SK-N-SH treated with all-trans-retinoic acid at 6 μM for 48 hours (cell line): ENCODE results near the gene UBE2Z.

ENCODE experiments used
- ATAC-seq: fragments of 200-7000 bp; cut with Tn5 transposase; 3 replicates; pipeline ENCODE4 v1.9.1; 2020; ENCODE audit warnings: mild to moderate bottlenecking, moderate library complexity
- BACH2 ChIP-seq: fragments of 250-450 bp; sonication (Bioruptor Pico); IDR thresholded peaks from 2 replicates; pipeline ENCODE4 v1.9.0; 2021; ENCODE audit warnings: mild to moderate bottlenecking, borderline replicate concordance
- CREB5 ChIP-seq: fragments of 250-450 bp; sonication (Bioruptor Pico); IDR thresholded peaks from 2 replicates; pipeline ENCODE4 v1.5.1; 2020; ENCODE audit warnings: low read depth, mild to moderate bottlenecking, moderate library complexity
- CSDC2 ChIP-seq: fragments of 250-450 bp; sonication (Bioruptor Pico); IDR thresholded peaks from 2 replicates; pipeline ENCODE4 v1.5.0; 2020; ENCODE audit warnings: mild to moderate bottlenecking, moderate library complexity
- CSRNP3 ChIP-seq: fragments of 250-450 bp; sonication (Bioruptor Pico); IDR thresholded peaks from 2 replicates; pipeline ENCODE4 v1.5.1; 2021; ENCODE audit warnings: mild to moderate bottlenecking, moderate library complexity
- ESRRG ChIP-seq: fragments of 250-450 bp; sonication (Bioruptor Pico); IDR thresholded peaks from 2 replicates; pipeline ENCODE4 v1.6.1; 2021; ENCODE audit warnings: mild to moderate bottlenecking
- GLIS3 ChIP-seq: fragments of 250-450 bp; sonication (Bioruptor Pico); IDR thresholded peaks from 2 replicates; pipeline ENCODE4 v1.5.0; 2020; ENCODE audit warnings: mild to moderate bottlenecking, moderate library complexity
- ISL1 ChIP-seq: fragments of 250-450 bp; sonication (Bioruptor Pico); IDR thresholded peaks from 2 replicates; pipeline ENCODE4 v2.1.2; 2022; ENCODE audit warnings: mild to moderate bottlenecking, moderate library complexity
- OSR1 ChIP-seq: fragments of 250-450 bp; sonication (Bioruptor Pico); IDR thresholded peaks from 2 replicates; pipeline ENCODE4 v1.8.0; 2022; ENCODE audit warnings: moderate library complexity, mild to moderate bottlenecking, inconsistent platforms
- POU6F1 ChIP-seq: fragments of 250-450 bp; sonication (Bioruptor Pico); IDR thresholded peaks from 2 replicates; pipeline ENCODE4 v1.8.0; 2021; ENCODE audit warnings: low read depth, mild to moderate bottlenecking, moderate library complexity, borderline replicate concordance
- PPARA ChIP-seq: fragments of 250-450 bp; sonication (Bioruptor Pico); IDR thresholded peaks from 2 replicates; pipeline ENCODE4 v1.5.0; 2020; ENCODE audit warnings: mild to moderate bottlenecking, borderline replicate concordance
- RARB ChIP-seq: fragments of 250-450 bp; sonication (Bioruptor Pico); IDR thresholded peaks from 2 replicates; pipeline ENCODE4 v1.8.0; 2021; ENCODE audit warnings: mild to moderate bottlenecking, moderate library complexity
- SNAI2 ChIP-seq: fragments of 250-450 bp; sonication (Bioruptor Pico); IDR thresholded peaks from 2 replicates; pipeline ENCODE4 v1.5.0; 2020; ENCODE audit warnings: mild to moderate bottlenecking, moderate library complexity
- TCF4 ChIP-seq: fragments of 250-450 bp; sonication (Bioruptor Pico); IDR thresholded peaks from 2 replicates; pipeline ENCODE4 v1.8.0; 2021; ENCODE audit warnings: mild to moderate bottlenecking, moderate library complexity, borderline replicate concordance
- TOX ChIP-seq: fragments of 250-450 bp; sonication (Bioruptor Pico); IDR thresholded peaks from 2 replicates; pipeline ENCODE4 v1.8.0; 2021; ENCODE audit warnings: mild to moderate bottlenecking, moderate library complexity, borderline replicate concordance
- ZFP3 ChIP-seq: fragments of 250-450 bp; sonication (Bioruptor Pico); IDR thresholded peaks from 2 replicates; pipeline ENCODE4 v1.5.0; 2020; ENCODE audit warnings: mild to moderate bottlenecking, moderate library complexity
- ZNF565 ChIP-seq: fragments of 450-650 bp; formaldehyde crosslinking; conservative IDR thresholded peaks from 2 replicates; pipeline ENCODE4 v1.5.0; 2020; ENCODE audit warnings: low read depth, mild to moderate bottlenecking, moderate library complexity
- ZNF70 ChIP-seq: fragments of 450-650 bp; formaldehyde crosslinking; IDR thresholded peaks from 2 replicates; pipeline ENCODE4 v1.5.0; 2020; ENCODE audit warnings: mild to moderate bottlenecking, moderate library complexity
- ZNF8 ChIP-seq: fragments of 450-650 bp; formaldehyde crosslinking; IDR thresholded peaks from 2 replicates; pipeline ENCODE4 v1.5.0; 2020; ENCODE audit warnings: mild to moderate bottlenecking, moderate library complexity

Gene UBE2Z

DNA sequence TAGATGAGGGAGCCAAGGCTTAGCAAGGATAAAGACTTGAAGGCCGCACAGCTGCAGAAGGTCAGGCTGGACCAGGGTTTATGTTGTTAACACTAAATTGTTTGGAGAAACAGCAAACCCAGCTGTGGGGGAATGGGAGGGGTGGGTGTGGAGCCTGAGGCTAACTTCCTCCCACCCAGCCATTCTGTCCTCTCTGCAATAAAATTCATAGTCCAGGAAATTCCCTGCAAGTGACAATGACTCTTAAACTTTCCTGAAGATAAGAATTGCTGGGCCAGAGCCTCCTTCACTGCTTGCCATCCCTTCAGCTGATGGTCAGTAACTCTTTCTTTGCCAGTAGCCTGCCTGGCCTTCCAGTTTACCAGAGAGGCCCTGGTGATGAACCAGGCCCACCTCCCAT lies 35.0 kb upstream of the UBE2Z start:
- no peak for ATAC-seq
- TF ChIP-seq RARB: no peak

GRCh38 chr17:48873696-48874443 lies 34.3 kb upstream of the UBE2Z start:
- TF ChIP-seq PPARA (CRISPR knock-in tag): no peak
- no peak for TF ChIP-seq CSRNP3 (CRISPR knock-in tag)
- TF ChIP-seq POU6F1 (CRISPR knock-in tag): no peak
- TF ChIP-seq CREB5 (CRISPR knock-in tag): no peak
- TF ChIP-seq BACH2 (CRISPR knock-in tag): no peak
- TF ChIP-seq ZNF70: no peak
- no peak for TF ChIP-seq RARB
- TF ChIP-seq OSR1 (CRISPR knock-in tag): no peak
- no peak for TF ChIP-seq ZNF8 (CRISPR knock-in tag)
- TF ChIP-seq TOX (CRISPR knock-in tag): no peak
- no peak for TF ChIP-seq SNAI2 (CRISPR knock-in tag)
- no peak for TF ChIP-seq CSDC2 (CRISPR knock-in tag)
- TF ChIP-seq TCF4: no peak
- TF ChIP-seq ESRRG (CRISPR knock-in tag): no peak
- ATAC-seq: no peak

DNA sequence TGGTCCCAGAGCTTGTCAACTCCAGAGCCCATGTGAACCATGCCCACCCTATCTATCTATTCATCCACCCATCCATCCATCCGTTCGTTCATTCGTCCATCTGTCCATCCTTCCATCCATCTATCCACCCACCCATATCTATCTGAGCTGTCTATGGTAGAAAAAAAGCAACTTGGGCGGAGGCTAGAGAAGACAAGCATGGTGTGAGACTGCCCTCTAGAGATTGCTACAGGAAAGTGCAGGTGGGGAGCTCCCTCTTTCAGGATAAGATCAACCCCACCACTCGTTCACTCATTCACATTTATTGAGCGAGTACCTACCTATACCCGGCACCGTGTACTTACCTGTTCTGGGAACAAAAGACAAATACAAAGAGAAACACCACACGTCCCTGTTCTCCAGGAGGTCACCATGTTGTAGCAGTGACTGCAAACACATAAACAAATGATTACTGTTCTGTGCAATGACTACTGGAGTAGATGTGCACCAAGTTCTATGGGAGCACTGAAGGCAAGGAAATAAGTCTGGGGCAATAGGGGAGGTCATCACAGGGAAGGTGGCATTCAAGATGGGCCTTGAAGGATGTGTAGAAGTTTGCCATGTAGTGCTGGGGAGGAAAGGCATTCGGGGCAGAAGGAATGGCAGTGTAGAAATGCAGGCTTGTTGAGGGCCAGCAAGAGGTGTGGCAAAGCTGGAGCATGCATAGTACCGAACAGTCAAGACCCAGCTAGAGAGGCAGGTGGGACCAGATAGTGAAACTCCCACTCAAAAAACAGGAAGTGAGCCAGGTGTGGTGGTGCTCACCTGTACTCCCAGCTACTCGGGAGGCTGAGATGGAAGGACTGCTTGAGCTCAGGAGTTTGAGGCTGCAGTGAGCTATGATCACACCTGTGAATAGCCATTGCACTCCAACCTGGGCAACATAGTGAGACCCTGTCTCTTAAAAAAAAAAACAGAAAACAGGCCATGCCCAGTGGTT lies 29.0 kb upstream of the UBE2Z start:
- ATAC-seq: peak; percentile 90
- TF ChIP-seq SNAI2 (CRISPR knock-in tag): no peak
- no peak for TF ChIP-seq BACH2 (CRISPR knock-in tag)
- TF ChIP-seq ZNF70: no peak
- peak; percentile 93 for TF ChIP-seq ZFP3 (CRISPR knock-in tag)

GRCh38 chr17:48882272-48882671 lies 25.9 kb upstream of the UBE2Z start:
- ATAC-seq: no peak
- TF ChIP-seq ZNF70: no peak

DNA sequence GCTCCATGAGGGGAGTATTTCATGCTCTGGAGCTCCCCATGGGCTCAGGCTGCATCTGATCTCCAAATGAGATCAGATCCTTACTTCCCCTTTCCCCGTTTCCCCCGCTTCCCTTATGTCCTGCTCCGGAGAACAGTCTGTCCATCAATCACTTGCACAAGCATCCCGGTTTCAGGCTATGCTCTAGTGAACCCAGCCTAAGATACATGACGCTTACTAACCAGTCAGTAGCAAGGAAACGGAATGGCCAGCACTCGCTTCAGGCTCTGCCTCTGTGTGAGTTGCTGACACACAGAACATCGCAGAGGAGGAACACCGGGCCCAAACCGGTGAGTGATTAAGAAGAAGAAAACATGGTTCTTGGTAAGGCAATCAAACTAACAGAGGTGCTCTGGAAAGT lies 25.0 kb upstream of the UBE2Z start:
- ATAC-seq: no peak
- TF ChIP-seq ISL1 (CRISPR knock-in tag) (no peak), RARB (no peak), ZNF8 (CRISPR knock-in tag) (no peak), GLIS3 (CRISPR knock-in tag) (no peak)

DNA sequence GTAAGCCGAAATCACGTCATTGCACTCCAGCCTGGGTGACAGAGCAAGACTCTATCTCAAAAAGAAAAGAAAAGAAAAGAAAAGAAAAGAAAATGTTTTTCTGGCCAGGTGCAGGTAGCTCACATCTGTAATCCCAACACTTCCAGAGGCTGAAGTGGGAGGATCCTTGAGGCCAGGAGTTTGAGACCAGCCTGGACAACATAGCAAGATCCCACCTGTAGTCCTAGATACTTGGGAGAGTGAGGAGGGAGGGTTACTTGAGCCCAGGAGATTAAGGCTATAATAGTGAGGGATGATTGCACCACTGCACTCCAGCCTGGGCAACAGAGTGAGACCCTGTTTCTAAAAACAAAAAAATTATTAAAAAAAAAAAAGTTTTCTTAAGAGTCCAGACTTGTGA lies 18.1 kb upstream of the UBE2Z start:
- TF ChIP-seq CSDC2 (CRISPR knock-in tag): no peak
- TF ChIP-seq ZNF565 (CRISPR knock-in tag): no peak
- TF ChIP-seq SNAI2 (CRISPR knock-in tag): no peak
- no peak for ATAC-seq
